Panc1 (cell line): Measurements from ENCODE around the gene FSTL4. TPM values are rescaled to one million over a fixed set of nuclear protein-coding genes. Genes with fewer than 3 reads are reported as not detected.

Source experiments
- ATAC-seq: fragments of 200-7000 bp; cut with Tn5 transposase; 2 replicates; pipeline ENCODE4 v1.9.1; 2020; ENCODE audit warnings: mild to moderate bottlenecking, moderate library complexity
- BruUV-seq: library from RNA; stranded (reverse); fragments of 400-500 nt; replicated peaks from 2 replicates; lab custom pipeline; 2021; lab: Mats Ljungman, UMichigan
- CTCF ChIA-PET: fragments of 300-600 bp; sonication (Branson Sonifier 250); formaldehyde crosslinking; loops from one replicate; lab custom pipeline; 2022; ENCODE audit warnings: antibody characterized with exemption; lab: Charles Lee
- POLR2A ChIA-PET: fragments of 300-600 bp; sonication (Branson Sonifier 250); formaldehyde crosslinking; loops from one replicate; lab custom pipeline; 2022; ENCODE audit warnings: antibody characterized with exemption; lab: Charles Lee
- DNase-seq: peaks from one replicate; pipeline ENCODE4 v3.0.0-alpha.2; 2010; ENCODE audit warnings: low read depth, low spot score
- H3K27ac ChIP-seq: 2 replicates; pipeline ENCODE4 v1.5.1; 2011; ENCODE audit warnings: mild to moderate bottlenecking, low read length, inconsistent platforms
- H3K27me3 ChIP-seq: fragments of 200-500 bp; sonication (Bioruptor generic); 2 replicates; pipeline ENCODE4 v1.6.0; 2014; ENCODE audit warnings: low read length, inconsistent platforms; ENCODE audit not compliant: control insufficient read depth, insufficient read depth
- H3K36me3 ChIP-seq: fragments of 200-500 bp; sonication (Bioruptor generic); 2 replicates; pipeline ENCODE4 v1.5.1; 2014; ENCODE audit warnings: inconsistent platforms, mild to moderate bottlenecking, low read length, moderate library complexity; ENCODE audit not compliant: control insufficient read depth, insufficient read depth
- H3K4me1 ChIP-seq: 2 replicates; pipeline ENCODE4 v1.5.1; 2011; ENCODE audit warnings: inconsistent platforms, mild to moderate bottlenecking, low read length, moderate library complexity; ENCODE audit not compliant: control insufficient read depth, insufficient read depth
- H3K4me3 ChIP-seq, 2 experiments: 2 replicates each; pipeline ENCODE4 v1.5.1; 2011 to 2012; ENCODE audit warnings: low read depth in 2 of 2, low read length in 2 of 2, mild to moderate bottlenecking in 2 of 2, inconsistent platforms in 1 of 2, moderate library complexity in 1 of 2
- H3K9me3 ChIP-seq: fragments of 200-500 bp; sonication (Bioruptor generic); 2 replicates; pipeline ENCODE4 v1.5.1; 2014; ENCODE audit warnings: low read depth, mild to moderate bottlenecking, inconsistent platforms, low read length, moderate library complexity; ENCODE audit not compliant: control insufficient read depth, insufficient read depth
- CTCF ChIP-seq: fragments of 450-650 bp; IDR thresholded peaks from 2 replicates; pipeline ENCODE4 v1.5.1; 2017; ENCODE audit warnings: mild to moderate bottlenecking
- POLR2AphosphoS5 ChIP-seq: IDR thresholded peaks from 2 replicates; pipeline ENCODE4 v1.6.1; 2012; ENCODE audit warnings: mild to moderate bottlenecking, low read depth, low read length, moderate library complexity
- REST ChIP-seq, 2 experiments: IDR thresholded peaks; 2 replicates each; pipeline ENCODE4 v1.6.1; 2011 to 2012; ENCODE audit warnings: low read depth in 2 of 2, control low read depth in 1 of 2, low read length in 1 of 2, mild to moderate bottlenecking in 1 of 2, moderate library complexity in 1 of 2; ENCODE audit not compliant: insufficient read depth in 1 of 2
- SIN3A ChIP-seq: IDR thresholded peaks from 2 replicates; pipeline ENCODE4 v1.6.1; 2012; ENCODE audit warnings: low read depth, mild to moderate bottlenecking, low read length, moderate library complexity, borderline replicate concordance; ENCODE audit not compliant: insufficient read depth
- TCF7L2 ChIP-seq: IDR thresholded peaks from 2 replicates; pipeline ENCODE4 v1.6.1; 2011; ENCODE audit warnings: mild to moderate bottlenecking, low read depth, low read length, inconsistent platforms
- in situ Hi-C: cut with HindIII; loops from 2 replicates; pipeline ENCODE4 v1.10.0; 2016; ENCODE audit warnings: low sequenced_read_pairs, low pct_unique_long_range_greater_than_20kb
- intact Hi-C: fragments of 100-400 bp; cut with micrococcal nuclease; formaldehyde crosslinking; loops from one replicate; pipeline ENCODE4 v1.10.0; 2022; ENCODE audit not compliant: unreplicated experiment
- total RNA-seq: library from RNA; stranded (reverse); gene quantifications from one replicate; pipeline ENCODE4 v1.2.1, GENCODE V29; 2021; ENCODE audit not compliant: unreplicated experiment

Gene FSTL4
- total RNA-seq, 1 experiment from 2014 or later, result 0.18 TPM

DNA sequence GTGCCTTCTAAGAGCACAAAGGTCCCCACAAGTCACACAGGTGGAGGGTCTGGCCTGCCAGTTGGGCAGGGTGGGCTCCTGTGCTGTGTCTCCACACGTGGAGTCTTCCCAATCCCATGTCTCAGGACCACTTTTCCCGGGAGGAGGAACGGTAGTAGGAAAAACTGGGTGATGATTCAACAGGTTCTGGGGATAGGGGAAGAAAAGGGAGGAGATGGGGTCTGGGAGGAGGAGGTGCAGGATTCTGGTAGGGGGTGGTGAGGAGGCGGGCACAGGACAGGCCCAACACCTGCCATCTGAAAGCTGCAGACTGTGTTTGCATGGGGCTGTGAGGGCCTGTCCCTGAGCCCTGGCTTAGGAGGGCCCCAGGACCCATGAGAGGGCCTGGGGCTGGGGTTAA is 345.4 kb downstream of the FSTL4 start:
- intact Hi-C loops (no loop called here), in situ Hi-C loops (no loop called here)
- CTCF ChIA-PET, result no interaction called here
- no peaks in the 10 kb centered on the region for H3K9me3 ChIP-seq
- no peak for DNase-seq
- TF ChIP-seq SIN3A (no peak), CTCF (no peak), REST (IDR thresholded peaks at IDR 0.05; ENCODE audit: insufficient read depth in 1 of 2, low read depth in 2 of 2, low read length in 1 of 2) (no peak), TCF7L2 (no peak), POLR2AphosphoS5 (no peak)
- no peaks in the 10 kb centered on the region for H3K27me3 ChIP-seq
- H3K36me3 ChIP-seq, result no peaks in the 10 kb centered on the region
- POLR2A ChIA-PET, result no interaction called here
- no peak overlapping the region for H3K4me3 ChIP-seq
- H3K27ac ChIP-seq, result no peak overlapping the region
- ATAC-seq, result no peak
- H3K4me1 ChIP-seq, result no peaks in the 10 kb centered on the region
- BruUV-seq, result no TSS peak

DNA sequence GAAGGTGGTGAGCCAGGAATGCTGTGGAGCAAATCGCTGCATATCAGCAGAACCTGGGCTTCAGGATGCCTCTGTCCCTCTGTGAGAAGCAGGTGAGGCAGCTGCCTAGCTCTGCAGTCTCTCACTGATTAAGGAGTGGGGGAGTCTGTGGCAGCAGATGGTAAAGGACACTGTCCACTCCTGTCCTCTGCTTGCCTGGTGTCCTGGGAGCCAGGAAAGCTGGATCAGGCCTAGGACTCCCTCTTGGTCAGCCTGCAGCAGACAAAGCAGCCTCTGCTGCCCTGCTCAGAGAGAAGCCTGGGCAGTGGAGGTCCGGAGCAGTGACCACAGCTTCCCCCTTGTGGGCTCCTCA is 345.8 kb downstream of the FSTL4 start:
- in situ Hi-C loops (no loop called here), intact Hi-C loops (no loop called here)
- H3K27ac ChIP-seq, result no peak overlapping the region
- no peaks in the 10 kb centered on the region for H3K36me3 ChIP-seq
- no peak overlapping the region for H3K4me3 ChIP-seq
- no peaks in the 10 kb centered on the region for H3K9me3 ChIP-seq
- no peaks in the 10 kb centered on the region for H3K4me1 ChIP-seq
- BruUV-seq, result no TSS peak
- ATAC-seq, result no peak
- no peak for DNase-seq
- POLR2A ChIA-PET, result no interaction called here
- CTCF ChIA-PET, result no interaction called here
- TF ChIP-seq TCF7L2 (no peak), SIN3A (no peak), POLR2AphosphoS5 (no peak), CTCF (no peak), REST (IDR thresholded peaks at IDR 0.05; ENCODE audit: insufficient read depth in 1 of 2, low read depth in 2 of 2, low read length in 1 of 2) (no peak)
- no peaks in the 10 kb centered on the region for H3K27me3 ChIP-seq
